ENCODE results near the gene FARP2. TPM values are rescaled to one million over a fixed set of nuclear protein-coding genes. Genes with fewer than 3 reads are reported as not detected.

Gene FARP2
- total RNA-seq, 1 experiment from 2014 or later: 49.3 TPM

DNA sequence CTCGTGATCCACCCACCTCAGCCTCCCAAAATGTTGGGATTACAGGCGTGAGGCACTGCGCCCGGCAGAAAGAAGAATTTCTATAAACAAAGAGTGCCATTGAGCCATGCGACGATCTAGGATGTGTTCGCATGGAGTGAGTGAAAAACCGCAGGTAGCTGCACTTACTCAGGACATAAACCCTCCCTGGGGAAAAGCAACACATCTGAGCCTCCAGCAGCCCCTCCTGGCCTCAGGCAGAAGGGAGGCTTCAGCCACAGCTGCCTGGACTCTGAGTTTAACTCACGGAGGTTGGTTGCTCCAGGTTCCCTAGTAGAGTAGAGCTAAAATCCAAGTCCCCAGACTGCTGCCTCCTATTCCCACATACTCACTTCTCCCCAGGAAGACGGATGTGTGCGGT, 163.6 kb downstream of the FARP2 start:
- POLR2A ChIA-PET: no interaction called here

GRCh38 chr2:241522477-241522876, 166.4 kb downstream of the FARP2 start:
- ChIA-PET CTCF (no interaction called here), POLR2A (no interaction called here), RAD21 (ENCODE audit: low non-redundant PET in 1 of 2, low total read pairs in 2 of 2, uncharacterized antibody in 2 of 2, unreplicated experiment in 2 of 2) (no interaction called here)
- Histone ChIP-seq H3K9ac (ENCODE audit: low read length) (no peak overlapping the region), H3K27me3 (ENCODE audit: insufficient read depth, low read length) (no peaks in the 10 kb centered on the region), H3K4me2 (ENCODE audit: low read length) (no peak overlapping the region), H3K4me3 (replicated peaks in 1 of 2; ENCODE audit: low read depth in 1 of 2, low read length in 2 of 2) (no peak overlapping the region), H3K79me2 (ENCODE audit: insufficient read depth, low read length) (no peaks in the 10 kb centered on the region), H3K36me3 (ENCODE audit: control insufficient read depth in 1 of 2, insufficient read depth in 2 of 2, low read length in 2 of 2) (no peaks in the 10 kb centered on the region), H2AFZ (ENCODE audit: low read depth, low read length, poor library complexity, severe bottlenecking) (no peak overlapping the region), H3K27ac (ENCODE audit: low read depth, low read length) (no peak overlapping the region), H4K20me1 (ENCODE audit: insufficient read depth) (no peaks in the 10 kb centered on the region), H3K9me2 (ENCODE audit: insufficient read depth) (no peaks in the 10 kb centered on the region), H3K9me3 (ENCODE audit: control insufficient read depth in 1 of 2, insufficient read depth in 1 of 2, low read depth in 1 of 2, low read length in 2 of 2) (0 out of 4 replicates have a peak, but pooled peaks cover 0 to 3% of the 10 kb centered on the region in 2 experiments), H3K4me1 (ENCODE audit: control insufficient read depth in 1 of 2, insufficient read depth in 2 of 2, low read length in 2 of 2) (no peaks in the 10 kb centered on the region)
- DNase-seq (ENCODE audit: low read depth, low spot score) (no peak), ATAC-seq (no peak)
- TF ChIP-seq EZH2 (IDR thresholded peaks at IDR 0.05) (no peak), EZH2phosphoT487 (IDR thresholded peaks at IDR 0.05; ENCODE audit: borderline replicate concordance) (no peak), SP1 (IDR thresholded peaks at IDR 0.05; ENCODE audit: low read depth) (no peak), POLR2A (IDR thresholded peaks at IDR 0.05; ENCODE audit: borderline replicate concordance, extremely low read depth, insufficient read depth, insufficient read length) (no peak), REST (IDR thresholded peaks at IDR 0.05; ENCODE audit: low read depth) (no peak), CEBPB (IDR thresholded peaks at IDR 0.05; ENCODE audit: low read depth) (no peak), TCF7L2 (IDR thresholded peaks at IDR 0.05; ENCODE audit: borderline replicate concordance, extremely low read depth, insufficient read depth, insufficient read length) (no peak), ZNF274 (IDR thresholded peaks at IDR 0.05; ENCODE audit: low read depth, low read length) (no peak), SRF (IDR thresholded peaks at IDR 0.05; ENCODE audit: low read depth) (no peak), ELF1 (IDR thresholded peaks at IDR 0.05; ENCODE audit: borderline replicate concordance, low read depth) (no peak), ZFX (IDR thresholded peaks at IDR 0.05) (no peak), POLR2AphosphoS5 (IDR thresholded peaks at IDR 0.05; ENCODE audit: low read depth, low read length) (no peak), CBX3 (IDR thresholded peaks at IDR 0.05; ENCODE audit: low read depth) (no peak), JUND (IDR thresholded peaks at IDR 0.05) (no peak), FOSL1 (IDR thresholded peaks at IDR 0.05; ENCODE audit: low read depth) (no peak), YY1 (IDR thresholded peaks at IDR 0.05; ENCODE audit: extremely low read depth, insufficient replicate concordance, low read depth, low read length) (no peak)
- TF ChIP-seq, protein P1, sequence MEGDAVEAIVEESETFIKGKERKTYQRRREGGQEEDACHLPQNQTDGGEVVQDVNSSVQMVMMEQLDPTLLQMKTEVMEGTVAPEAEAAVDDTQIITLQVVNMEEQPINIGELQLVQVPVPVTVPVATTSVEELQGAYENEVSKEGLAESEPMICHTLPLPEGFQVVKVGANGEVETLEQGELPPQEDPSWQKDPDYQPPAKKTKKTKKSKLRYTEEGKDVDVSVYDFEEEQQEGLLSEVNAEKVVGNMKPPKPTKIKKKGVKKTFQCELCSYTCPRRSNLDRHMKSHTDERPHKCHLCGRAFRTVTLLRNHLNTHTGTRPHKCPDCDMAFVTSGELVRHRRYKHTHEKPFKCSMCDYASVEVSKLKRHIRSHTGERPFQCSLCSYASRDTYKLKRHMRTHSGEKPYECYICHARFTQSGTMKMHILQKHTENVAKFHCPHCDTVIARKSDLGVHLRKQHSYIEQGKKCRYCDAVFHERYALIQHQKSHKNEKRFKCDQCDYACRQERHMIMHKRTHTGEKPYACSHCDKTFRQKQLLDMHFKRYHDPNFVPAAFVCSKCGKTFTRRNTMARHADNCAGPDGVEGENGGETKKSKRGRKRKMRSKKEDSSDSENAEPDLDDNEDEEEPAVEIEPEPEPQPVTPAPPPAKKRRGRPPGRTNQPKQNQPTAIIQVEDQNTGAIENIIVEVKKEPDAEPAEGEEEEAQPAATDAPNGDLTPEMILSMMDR (IDR thresholded peaks at IDR 0.05 in 2 of 3, conservative IDR thresholded peaks at IDR 0.05 in 1 of 3; ENCODE audit: borderline replicate concordance in 1 of 3, insufficient read depth in 1 of 3, low read depth in 2 of 3, low read length in 2 of 3): no peak
- intact Hi-C loops (cut with micrococcal nuclease): no loop called here
- BruUV-seq (replicated peaks): no TSS peak

More for the DNA sequence above, 163.6 kb downstream of the FARP2 start:
- no peak overlapping the region for H2AFZ ChIP-seq (ENCODE audit: low read depth, low read length, poor library complexity, severe bottlenecking)
- no TSS peak for BruUV-seq (replicated peaks)
- no peaks in the 10 kb centered on the region for H3K36me3 ChIP-seq (ENCODE audit: control insufficient read depth in 1 of 2, insufficient read depth in 2 of 2, low read length in 2 of 2)
- H3K4me1 ChIP-seq (ENCODE audit: control insufficient read depth in 1 of 2, insufficient read depth in 2 of 2, low read length in 2 of 2): no peaks in the 10 kb centered on the region
- H3K9me3 ChIP-seq (ENCODE audit: control insufficient read depth in 1 of 2, insufficient read depth in 1 of 2, low read depth in 1 of 2, low read length in 2 of 2): peaks cover 0 to 6% of the 10 kb centered on the region in 2 experiments; a peak in 1 of 4 replicates
- no peaks in the 10 kb centered on the region for H3K9me2 ChIP-seq (ENCODE audit: insufficient read depth)
- TF ChIP-seq TCF7L2 (IDR thresholded peaks at IDR 0.05; ENCODE audit: borderline replicate concordance, extremely low read depth, insufficient read depth, insufficient read length) (no peak), EGR1 (IDR thresholded peaks at IDR 0.05; ENCODE audit: low read depth) (no peak), POLR2AphosphoS5 (IDR thresholded peaks at IDR 0.05; ENCODE audit: low read depth, low read length) (no peak), JUND (IDR thresholded peaks at IDR 0.05) (no peak)
- RAD21 ChIA-PET (ENCODE audit: low non-redundant PET in 1 of 2, low total read pairs in 2 of 2, uncharacterized antibody in 2 of 2, unreplicated experiment in 2 of 2): no interaction called here
- H3K79me2 ChIP-seq (ENCODE audit: insufficient read depth, low read length): no peaks in the 10 kb centered on the region
- no peak overlapping the region for H3K4me2 ChIP-seq (ENCODE audit: low read length)
- CTCF ChIA-PET: no interaction called here
- DNase-seq (ENCODE audit: low read depth, low spot score): no peak
- H4K20me1 ChIP-seq (ENCODE audit: insufficient read depth): no peaks in the 10 kb centered on the region
- intact Hi-C loops (cut with micrococcal nuclease): no loop called here
- no peaks in the 10 kb centered on the region for H3K27me3 ChIP-seq (ENCODE audit: insufficient read depth, low read length)
- ATAC-seq: no peak
- H3K4me3 ChIP-seq (replicated peaks in 1 of 2; ENCODE audit: low read depth in 1 of 2, low read length in 2 of 2): no peak overlapping the region
- H3K27ac ChIP-seq (ENCODE audit: low read depth, low read length): no peak overlapping the region
- no peak overlapping the region for H3K9ac ChIP-seq (ENCODE audit: low read length)

Data from HCT116 (cell line).